GM12892 (cell line): Measurements from ENCODE around the gene FBXL15.

Experiments used
- POLR2A ChIP-seq: IDR thresholded peaks from 2 replicates; pipeline ENCODE4 v1.6.1; 2011; ENCODE audit warnings: low read depth, low read length, control low read depth
- POLR2AphosphoS5 ChIP-seq: IDR thresholded peaks from 2 replicates; pipeline ENCODE4 v1.6.1; 2011; ENCODE audit warnings: low read depth, low read length, control low read depth
- TAF1 ChIP-seq: IDR thresholded peaks from 2 replicates; pipeline ENCODE4 v1.6.1; 2011; ENCODE audit warnings: low read depth, mild to moderate bottlenecking, control low read depth, low read length, borderline replicate concordance

DNA sequence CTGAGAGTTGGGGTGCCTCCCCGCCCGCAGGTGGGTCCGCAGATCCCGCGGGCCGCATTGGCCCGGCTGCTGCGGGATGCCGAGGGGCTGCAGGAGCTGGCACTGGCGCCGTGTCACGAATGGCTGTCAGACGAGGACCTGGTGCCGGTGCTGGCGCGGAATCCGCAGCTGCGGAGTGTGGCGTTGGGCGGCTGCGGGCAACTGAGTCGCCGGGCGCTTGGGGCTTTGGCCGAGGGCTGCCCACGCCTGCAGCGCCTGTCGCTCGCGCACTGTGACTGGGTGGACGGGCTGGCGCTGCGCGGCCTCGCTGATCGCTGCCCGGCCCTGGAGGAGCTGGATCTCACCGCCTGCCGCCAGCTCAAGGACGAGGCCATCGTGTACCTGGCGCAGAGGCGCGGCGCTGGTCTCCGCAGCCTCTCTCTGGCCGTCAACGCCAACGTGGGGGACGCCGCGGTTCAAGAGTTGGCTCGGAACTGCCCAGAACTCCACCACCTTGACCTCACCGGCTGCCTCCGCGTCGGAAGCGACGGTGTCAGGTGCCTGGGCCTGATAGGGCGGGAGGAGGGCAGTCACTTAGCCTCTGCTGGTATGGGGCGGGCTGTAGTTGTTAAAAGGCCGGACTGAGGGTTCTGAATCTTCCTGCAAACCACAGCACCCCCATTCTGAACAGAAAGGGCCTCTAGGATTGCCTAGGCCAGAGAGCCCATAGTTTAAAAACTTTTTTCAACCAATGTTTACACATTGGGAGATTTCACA is 1.3 kb downstream of the FBXL15 start:
- TF ChIP-seq POLR2AphosphoS5 = peak; percentile 20; the same call in 1 of the 2 replicates
- no peak for TF ChIP-seq POLR2A
- no peak for TF ChIP-seq TAF1
